Activated T-cell treated with anti-CD3 and anti-CD28 coated beads, Interleukin-2, amount 50 U/mL, for 24 hours (primary cell): ENCODE measurements around the gene FARS2.

Source experiments
- DNase-seq: peaks from one replicate; pipeline ENCODE4 v3.0.0-alpha.2; 2020
- H3K27ac Mint-ChIP-seq: 2 replicates; pipeline ENCODE4 v1.8.0; 2020; ENCODE audit warnings: mild to moderate bottlenecking, mixed read lengths
- H3K27me3 Mint-ChIP-seq: 2 replicates; pipeline ENCODE4 v1.8.0; 2020; ENCODE audit warnings: mixed read lengths
- H3K36me3 Mint-ChIP-seq: 2 replicates; pipeline ENCODE4 v1.8.0; 2020; ENCODE audit warnings: low read depth, mixed read lengths
- H3K4me1 Mint-ChIP-seq: 2 replicates; pipeline ENCODE4 v1.8.0; 2020; ENCODE audit warnings: low read depth, mixed read lengths
- H3K4me3 Mint-ChIP-seq: 2 replicates; pipeline ENCODE4 v1.8.0; 2020; ENCODE audit warnings: mild to moderate bottlenecking, moderate library complexity, mixed read lengths
- H3K9me3 Mint-ChIP-seq: 2 replicates; pipeline ENCODE4 v1.8.0; 2020; ENCODE audit warnings: mixed read lengths

Gene FARS2

GRCh38 chr6:5287205-5287965 lies 26.1 kb downstream of the FARS2 start:
- no peak overlapping the region for H3K4me3 Mint-ChIP-seq
- no peaks in the 10 kb centered on the region for H3K9me3 Mint-ChIP-seq
- H3K27ac Mint-ChIP-seq, result peak overlapping the region; percentile 18
- peaks cover 2% of the 10 kb centered on the region for H3K36me3 Mint-ChIP-seq
- H3K4me1 Mint-ChIP-seq, result peaks cover 66% of the 10 kb centered on the region
- H3K27me3 Mint-ChIP-seq, result no peaks in the 10 kb centered on the region
- DNase-seq, result no peak

- Mint-ChIP-seq H3K9me3 (no peaks in the 10 kb centered on the region), H3K27me3 (no peaks in the 10 kb centered on the region), H3K27ac (no peak overlapping the region), H3K36me3 (peaks cover 2% of the 10 kb centered on the region), H3K4me3 (no peak overlapping the region), H3K4me1 (peaks cover 68% of the 10 kb centered on the region)
- DNase-seq, result no peak
Observed at GRCh38 chr6:5287966-5288297, 26.6 kb downstream of the FARS2 start.

DNA sequence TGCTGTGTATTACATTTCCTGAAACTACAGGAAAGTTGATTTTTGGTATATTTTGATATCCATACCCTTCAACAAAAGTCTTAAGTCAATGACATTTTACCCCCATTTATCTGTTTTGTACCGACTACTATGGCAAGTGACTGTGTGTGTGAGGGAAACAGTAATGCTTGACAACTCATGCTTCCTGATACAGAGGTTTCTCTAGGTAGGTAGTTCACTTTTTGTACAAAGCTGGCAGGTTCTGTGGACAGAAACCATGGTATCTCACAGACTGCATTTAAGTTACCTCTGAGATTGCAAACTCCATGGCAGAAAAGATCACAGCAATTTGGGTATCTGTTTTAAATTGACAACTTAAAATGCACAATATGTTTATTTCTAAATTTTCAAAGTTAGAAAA lies 28.8 kb downstream of the FARS2 start:
- peaks cover 2% of the 10 kb centered on the region for H3K36me3 Mint-ChIP-seq
- no peak overlapping the region for H3K4me3 Mint-ChIP-seq
- H3K4me1 Mint-ChIP-seq, result peaks cover 73% of the 10 kb centered on the region
- H3K27ac Mint-ChIP-seq, result no peak overlapping the region
- H3K27me3 Mint-ChIP-seq, result no peaks in the 10 kb centered on the region
- DNase-seq, result no peak
- no peaks in the 10 kb centered on the region for H3K9me3 Mint-ChIP-seq

DNA sequence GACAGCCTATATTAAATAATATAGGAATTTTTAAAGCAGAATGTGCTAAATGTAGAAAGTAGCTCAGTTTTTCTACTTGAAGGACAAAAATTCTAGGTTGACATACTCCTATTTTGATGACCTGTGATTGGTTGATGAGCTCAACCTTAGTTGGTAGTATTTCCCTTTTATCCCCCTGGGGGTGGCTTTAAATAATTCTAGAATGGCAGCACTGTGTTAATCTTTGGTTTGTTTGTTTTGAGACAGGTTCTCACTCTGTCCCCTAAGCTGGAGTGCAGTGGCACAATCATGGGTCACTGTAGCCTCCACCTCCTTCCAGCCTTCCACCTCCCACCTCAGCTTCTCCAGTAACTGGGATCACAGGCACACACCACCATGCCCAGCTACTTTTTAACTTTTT lies 29.2 kb downstream of the FARS2 start:
- Mint-ChIP-seq H3K4me3 (no peak overlapping the region), H3K27me3 (no peaks in the 10 kb centered on the region), H3K27ac (no peak overlapping the region), H3K36me3 (peaks cover 2% of the 10 kb centered on the region), H3K9me3 (no peaks in the 10 kb centered on the region), H3K4me1 (peaks cover 70% of the 10 kb centered on the region)
- DNase-seq, result no peak

- DNase-seq, result no peak
- Mint-ChIP-seq H3K4me3 (no peak overlapping the region), H3K36me3 (peaks cover 12% of the 10 kb centered on the region), H3K4me1 (peaks cover 69% of the 10 kb centered on the region), H3K9me3 (no peaks in the 10 kb centered on the region), H3K27me3 (no peaks in the 10 kb centered on the region), H3K27ac (no peak overlapping the region)
Observed at GRCh38 chr6:5292154-5292553, 30.8 kb downstream of the FARS2 start.

GRCh38 chr6:5293692-5294091 lies 32.4 kb downstream of the FARS2 start:
- peaks cover 58% of the 10 kb centered on the region for H3K4me1 Mint-ChIP-seq

DNA sequence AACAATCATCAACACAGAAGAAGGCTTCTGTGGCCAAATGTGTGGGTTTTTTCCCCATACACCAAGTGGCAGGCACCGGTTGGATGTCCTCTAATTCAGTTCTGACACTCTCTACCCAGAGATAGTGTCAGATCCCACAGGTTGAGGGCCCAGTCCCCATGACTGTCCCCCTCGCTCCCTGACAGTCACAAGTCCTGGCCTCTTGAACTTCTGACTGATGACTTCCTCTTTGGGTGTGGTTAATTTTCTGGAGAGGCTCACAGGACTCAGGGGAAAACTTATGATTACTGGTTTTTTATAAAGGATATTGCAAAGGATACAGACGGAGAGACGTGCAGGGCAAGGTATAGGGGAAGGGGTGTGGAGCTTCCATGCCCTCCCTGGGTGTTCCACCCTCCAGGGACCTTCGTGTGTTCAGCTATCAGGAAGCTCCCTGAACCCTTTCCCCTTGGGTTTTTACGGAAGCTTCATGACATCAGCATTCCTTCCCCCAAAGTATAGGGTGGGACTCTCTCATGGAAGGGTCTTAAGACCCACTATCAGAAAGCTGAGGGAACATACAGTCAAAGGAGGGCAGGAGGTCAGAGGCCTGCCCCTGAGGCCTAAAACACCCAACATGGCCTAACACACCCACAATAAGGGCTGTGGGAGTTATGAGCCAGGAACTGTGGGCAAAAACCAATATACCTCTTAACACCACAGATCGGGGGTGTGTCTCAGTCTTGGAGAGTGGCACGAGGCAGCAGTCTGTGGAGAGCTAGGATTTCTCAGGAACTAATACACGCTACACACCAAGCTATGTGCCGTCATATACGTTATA lies 33.3 kb downstream of the FARS2 start:
- Mint-ChIP-seq H3K4me3 (no peak overlapping the region), H3K27me3 (no peaks in the 10 kb centered on the region), H3K4me1 (peaks cover 62% of the 10 kb centered on the region), H3K9me3 (no peaks in the 10 kb centered on the region), H3K27ac (peak overlapping the region; percentile 59), H3K36me3 (peaks cover 13% of the 10 kb centered on the region)
- no peak for DNase-seq

More at GRCh38 chr6:5293692-5294091, 32.4 kb downstream of the FARS2 start:
- Mint-ChIP-seq H3K9me3 (no peaks in the 10 kb centered on the region), H3K27ac (no peak overlapping the region), H3K36me3 (peaks cover 13% of the 10 kb centered on the region), H3K27me3 (no peaks in the 10 kb centered on the region), H3K4me3 (no peak overlapping the region)
- no peak for DNase-seq

DNA sequence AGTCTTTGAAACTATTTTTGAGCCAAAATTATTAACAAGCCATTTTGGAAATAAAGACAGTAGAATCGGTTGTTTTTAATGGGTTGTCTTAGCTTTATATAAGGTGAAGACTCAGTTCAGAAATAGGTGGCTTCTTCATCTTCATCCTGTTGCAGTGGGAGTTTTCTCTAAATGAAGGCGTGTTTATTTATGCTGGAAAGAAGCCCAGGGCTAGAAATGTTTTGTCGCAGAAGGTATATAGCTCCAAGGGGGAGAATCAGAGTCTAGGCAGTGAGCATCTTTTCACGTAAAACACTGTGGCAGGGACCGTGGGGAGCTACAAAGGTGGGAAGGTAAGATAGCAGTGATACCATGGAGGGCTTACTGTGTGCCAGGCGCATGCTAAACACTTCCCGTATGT lies 34.3 kb downstream of the FARS2 start:
- DNase-seq, result no peak
- peaks cover 62% of the 10 kb centered on the region for H3K4me1 Mint-ChIP-seq

DNA sequence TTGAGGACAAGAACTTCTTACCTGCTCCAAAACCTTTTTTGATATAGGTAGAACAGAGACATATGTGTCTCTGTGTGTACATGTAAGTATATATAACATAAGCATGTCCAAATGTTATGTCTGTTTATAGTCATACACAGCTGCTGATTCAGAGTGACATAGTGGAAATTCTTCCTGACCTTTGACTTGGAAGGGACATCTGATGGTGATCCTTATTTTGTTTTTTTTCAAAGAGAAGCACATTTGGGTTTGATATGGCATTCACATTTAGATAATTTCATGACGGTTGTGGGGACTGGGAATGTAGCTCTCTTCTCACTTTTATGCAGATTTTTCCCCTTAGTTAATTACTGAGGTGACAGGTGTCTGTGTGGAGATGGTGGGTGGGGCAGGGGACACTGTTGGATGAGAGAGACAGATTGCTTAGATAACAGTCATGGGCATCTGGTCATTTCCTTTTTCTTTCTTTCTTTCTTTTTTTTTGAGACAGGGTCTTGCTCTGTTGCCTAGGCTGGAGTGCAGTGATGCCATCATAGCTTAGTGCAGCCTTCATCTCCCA lies 39.0 kb downstream of the FARS2 start:
- H3K9me3 Mint-ChIP-seq, result no peaks in the 10 kb centered on the region
- H3K27ac Mint-ChIP-seq, result peak overlapping the region; percentile 37
- H3K4me3 Mint-ChIP-seq, result no peak overlapping the region
- H3K36me3 Mint-ChIP-seq, result peaks cover 16% of the 10 kb centered on the region
- no peak for DNase-seq
- peaks cover 56% of the 10 kb centered on the region for H3K4me1 Mint-ChIP-seq
- no peaks in the 10 kb centered on the region for H3K27me3 Mint-ChIP-seq

More for the DNA sequence above, 34.3 kb downstream of the FARS2 start:
- Mint-ChIP-seq H3K9me3 (no peaks in the 10 kb centered on the region), H3K27me3 (no peaks in the 10 kb centered on the region), H3K27ac (peak overlapping the region; percentile 39), H3K36me3 (peaks cover 15% of the 10 kb centered on the region), H3K4me3 (no peak overlapping the region)

DNA sequence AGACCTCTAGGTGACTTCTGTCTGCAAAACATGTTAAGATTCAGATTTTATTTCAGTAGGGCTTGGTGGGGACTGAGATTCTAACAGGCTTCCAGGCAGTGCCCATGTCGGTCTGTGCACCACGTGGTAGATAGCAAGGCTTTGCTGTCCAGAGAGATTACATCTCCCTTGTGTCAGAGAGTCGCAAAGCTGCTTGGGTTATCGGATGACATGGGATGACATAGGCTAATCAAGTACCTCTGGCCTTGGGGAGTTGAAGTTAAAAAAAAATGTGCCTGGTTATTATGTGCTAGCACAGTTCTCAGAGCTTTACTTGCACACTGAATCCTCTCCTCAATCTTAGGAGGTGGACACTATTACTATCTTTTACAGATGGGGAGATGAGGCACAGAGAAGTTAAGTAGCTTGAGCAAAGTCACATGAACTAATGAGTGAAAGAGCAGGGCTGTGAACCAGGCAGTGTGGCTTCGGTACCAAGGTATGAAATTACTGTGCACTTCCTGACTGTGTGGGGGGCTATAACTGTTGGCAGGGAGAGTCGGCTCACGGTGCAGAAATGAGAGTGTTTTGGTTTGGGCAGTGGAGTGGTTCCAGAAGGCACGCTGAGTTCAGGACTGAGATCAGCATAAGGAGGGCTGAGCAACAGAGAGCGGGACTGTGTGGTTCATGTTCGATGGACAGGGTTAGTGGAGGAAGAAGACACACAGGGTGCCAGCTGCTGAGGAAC lies 41.1 kb downstream of the FARS2 start:
- Mint-ChIP-seq H3K27ac (peak overlapping the region; percentile 89), H3K9me3 (no peaks in the 10 kb centered on the region), H3K27me3 (no peaks in the 10 kb centered on the region), H3K4me3 (peak overlapping the region; percentile 51), H3K4me1 (peaks cover 59% of the 10 kb centered on the region), H3K36me3 (peaks cover 7% of the 10 kb centered on the region)
- peak; percentile 57 for DNase-seq

DNA sequence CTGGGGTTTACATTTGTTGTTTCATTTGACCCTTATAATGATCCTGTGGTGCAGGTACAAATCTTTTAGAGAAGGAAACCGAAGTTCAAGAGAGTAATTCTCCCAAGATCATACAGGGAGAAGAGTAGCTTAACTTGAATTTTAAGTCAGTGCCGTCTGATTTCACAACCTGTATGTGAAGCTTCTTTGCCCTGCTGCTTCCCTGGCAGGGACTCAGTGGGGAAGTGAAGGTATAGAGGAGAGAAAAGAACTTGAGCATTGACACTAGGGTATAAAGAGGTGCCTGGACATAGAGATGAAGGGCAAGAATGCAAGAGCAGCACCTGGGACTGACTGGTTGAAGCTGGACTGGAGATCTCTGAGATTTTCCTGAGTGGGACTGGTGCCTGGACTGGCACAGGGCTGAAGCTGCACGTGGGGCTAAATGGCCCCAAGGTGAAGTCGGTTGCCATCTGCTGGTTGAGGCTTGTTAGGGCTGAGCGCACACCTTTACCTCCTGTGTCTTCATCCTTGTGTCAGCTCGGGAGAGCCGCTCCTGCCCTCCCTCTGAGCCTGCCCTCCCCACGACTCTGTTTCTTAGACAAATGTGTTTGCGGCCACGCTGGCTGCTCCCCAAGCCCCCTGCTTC lies 41.8 kb downstream of the FARS2 start:
- Mint-ChIP-seq H3K9me3 (no peaks in the 10 kb centered on the region), H3K4me1 (peaks cover 56% of the 10 kb centered on the region), H3K27me3 (no peaks in the 10 kb centered on the region), H3K4me3 (peak overlapping the region; percentile 51), H3K36me3 (peaks cover 9% of the 10 kb centered on the region), H3K27ac (peak overlapping the region; percentile 89)
- peak; percentile 65 for DNase-seq

DNA sequence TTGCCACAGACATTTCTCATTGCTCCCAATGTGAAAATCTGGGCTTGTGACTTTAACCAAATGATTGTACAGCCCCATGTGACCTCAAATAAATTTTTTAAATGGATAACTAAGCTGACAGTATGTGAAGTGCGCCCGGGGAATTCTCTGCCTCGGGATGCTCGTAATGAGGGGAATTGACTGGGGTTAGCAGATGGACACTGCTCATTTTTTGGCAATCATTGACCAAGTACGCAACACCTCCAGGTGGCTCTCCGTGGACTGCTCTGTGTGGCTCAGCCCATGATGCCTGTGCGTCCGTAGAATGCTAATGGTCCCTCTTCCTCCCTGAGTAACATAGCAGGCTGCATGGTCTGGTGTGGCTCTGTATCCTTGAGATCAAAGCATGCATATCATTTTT lies 42.4 kb downstream of the FARS2 start:
- no peaks in the 10 kb centered on the region for H3K27me3 Mint-ChIP-seq
- H3K4me3 Mint-ChIP-seq, result no peak overlapping the region
- no peak overlapping the region for H3K27ac Mint-ChIP-seq
- no peak for DNase-seq
- peaks cover 56% of the 10 kb centered on the region for H3K4me1 Mint-ChIP-seq
- H3K9me3 Mint-ChIP-seq, result no peaks in the 10 kb centered on the region
- peaks cover 11% of the 10 kb centered on the region for H3K36me3 Mint-ChIP-seq

- no peak for DNase-seq
Observed at GRCh38 chr6:5305968-5306626, 44.8 kb downstream of the FARS2 start.

DNA sequence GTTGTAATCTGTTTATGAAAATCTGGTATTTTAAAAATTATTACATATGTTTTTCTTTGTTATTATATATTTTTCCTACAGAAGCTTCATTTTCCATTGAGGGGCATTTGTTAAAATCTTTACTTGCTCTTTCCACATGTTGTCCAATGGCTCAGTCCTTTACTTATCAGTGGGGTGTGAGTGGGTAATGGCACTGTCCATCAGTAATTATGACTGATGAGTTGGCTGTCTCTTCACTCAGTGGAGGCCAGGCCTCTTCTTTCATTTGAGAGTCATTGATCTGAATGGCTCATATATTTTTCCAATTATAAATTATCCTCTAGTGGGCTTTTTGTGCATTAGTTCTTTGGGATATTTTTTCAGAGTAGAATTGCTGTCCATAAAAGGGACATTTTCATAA lies 45.7 kb downstream of the FARS2 start:
- Mint-ChIP-seq H3K27ac (no peak overlapping the region), H3K4me1 (peaks cover 31% of the 10 kb centered on the region), H3K27me3 (no peaks in the 10 kb centered on the region), H3K9me3 (no peaks in the 10 kb centered on the region), H3K4me3 (no peak overlapping the region), H3K36me3 (peaks cover 8% of the 10 kb centered on the region)
- no peak for DNase-seq

More at GRCh38 chr6:5305968-5306626, 44.8 kb downstream of the FARS2 start:
- Mint-ChIP-seq H3K27ac (peak overlapping the region; percentile 58), H3K4me1 (peaks cover 40% of the 10 kb centered on the region), H3K4me3 (no peak overlapping the region), H3K9me3 (no peaks in the 10 kb centered on the region), H3K36me3 (peaks cover 9% of the 10 kb centered on the region), H3K27me3 (no peaks in the 10 kb centered on the region)
